Endothelial cell of umbilical vein (primary cell): Measurements from ENCODE around the gene BACH2. TPM values are rescaled to one million over a fixed set of nuclear protein-coding genes. Genes with fewer than 3 reads are reported as not detected.

Source experiments
- BruUV-seq: library from RNA; stranded (reverse); fragments of 400-500 nt; replicated peaks from 2 replicates; lab custom pipeline; 2021; lab: Mats Ljungman, UMichigan
- CTCF ChIA-PET: fragments of 300-600, 350-600 bp; sonication (Branson Sonifier 250); formaldehyde crosslinking; loops from one replicate; lab custom pipeline; 2021; ENCODE audit warnings: antibody characterized with exemption, inconsistent platforms; lab: Charles Lee
- POLR2A ChIA-PET: fragments of 300-600, 350-600 bp; sonication (Branson Sonifier 250); formaldehyde crosslinking; loops from one replicate; lab custom pipeline; 2021; ENCODE audit warnings: antibody characterized with exemption, inconsistent platforms; lab: Charles Lee
- DNase-seq: peaks from one replicate; pipeline ENCODE4 v3.0.0-alpha.2; 2011; ENCODE audit warnings: low read depth, low spot score
- FAIRE-seq: peaks from 2 replicates; lab custom pipeline; 2011; peaks lifted over from hg19 to GRCh38; lab: Jason Lieb, UNC
- H2AFZ ChIP-seq: 2 replicates; pipeline ENCODE4 v1.6.0; 2012; ENCODE audit warnings: low read depth, low read length, control low read depth, inconsistent platforms
- H3K27ac ChIP-seq: 2 replicates; pipeline ENCODE4 v1.5.1; 2011; ENCODE audit warnings: low read depth, mild to moderate bottlenecking, control low read depth, low read length, moderate library complexity; ENCODE audit not compliant: insufficient read depth
- H3K27me3 ChIP-seq, 2 experiments: 2 replicates each; pipeline versions ENCODE4 v1.6.0 to v1.6.1; 2011; ENCODE audit warnings: low read length in 2 of 2, mixed read lengths in 1 of 2; ENCODE audit not compliant: control insufficient read depth in 2 of 2, insufficient read depth in 2 of 2
- H3K36me3 ChIP-seq, 2 experiments: 2 replicates in 1 of 2; 3 replicates in 1 of 2; pipeline ENCODE4 v1.5.1; 2011; ENCODE audit warnings: low read length in 2 of 2, mild to moderate bottlenecking in 1 of 2, moderate library complexity in 1 of 2; ENCODE audit not compliant: control insufficient read depth in 2 of 2, insufficient read depth in 2 of 2; ENCODE audit errors: extremely low read depth in 1 of 2
- H3K4me1 ChIP-seq: 3 replicates; pipeline ENCODE4 v1.5.1; 2011; ENCODE audit warnings: mild to moderate bottlenecking, low read length; ENCODE audit not compliant: control insufficient read depth, insufficient read depth; ENCODE audit errors: extremely low read depth
- H3K4me2 ChIP-seq: 2 replicates; pipeline ENCODE4 v1.6.1; 2011; ENCODE audit warnings: low read length, control low read depth, mixed read lengths; ENCODE audit not compliant: insufficient read depth
- H3K4me3 ChIP-seq, 3 experiments: fragments of 200-600 bp in 1 of 3; sonication (generic), shearing (Covaris generic) in 1 of 3; replicated peaks in 1 of 3; 2 replicates each; pipeline ENCODE4 v1.5.1; 2011 to 2016; ENCODE audit warnings: control low read depth in 3 of 3, low read length in 3 of 3, mild to moderate bottlenecking in 2 of 3, inconsistent platforms in 1 of 3, low read depth in 1 of 3, moderate library complexity in 1 of 3; ENCODE audit not compliant: insufficient read depth in 1 of 3
- H3K79me2 ChIP-seq: 2 replicates; pipeline ENCODE4 v1.6.0; 2012; ENCODE audit warnings: low read length, inconsistent platforms; ENCODE audit not compliant: control insufficient read depth, insufficient read depth
- H3K9ac ChIP-seq: replicated peaks from 2 replicates; pipeline ENCODE3; 2011; ENCODE audit warnings: low read length, control low read depth; ENCODE audit not compliant: insufficient read depth; ENCODE audit errors: extremely low read depth
- H3K9me1 ChIP-seq: replicated peaks from 3 replicates; pipeline ENCODE4 v1.6.0; 2011; ENCODE audit warnings: mild to moderate bottlenecking, low read length; ENCODE audit not compliant: control insufficient read depth, insufficient read depth; ENCODE audit errors: extremely low read depth
- H3K9me3 ChIP-seq: replicated peaks from 2 replicates; pipeline ENCODE4 v1.5.1; 2012; ENCODE audit warnings: low read length, inconsistent platforms; ENCODE audit not compliant: control insufficient read depth, insufficient read depth
- H4K20me1 ChIP-seq: replicated peaks from 2 replicates; pipeline ENCODE3; 2011; ENCODE audit warnings: mild to moderate bottlenecking, low read length; ENCODE audit not compliant: control insufficient read depth, insufficient read depth; ENCODE audit errors: extremely low read depth
- EZH2 ChIP-seq: IDR thresholded peaks from 2 replicates; pipeline ENCODE4 v1.6.1; 2012; ENCODE audit warnings: borderline replicate concordance, low read depth, mild to moderate bottlenecking, moderate library complexity, low read length, inconsistent platforms; ENCODE audit not compliant: severe bottlenecking
- FOS ChIP-seq: IDR thresholded peaks from 2 replicates; pipeline ENCODE4 v1.6.1; 2011; ENCODE audit warnings: mild to moderate bottlenecking, low read length, moderate library complexity, borderline replicate concordance; ENCODE audit not compliant: insufficient read depth
- GATA2 ChIP-seq: IDR thresholded peaks from 2 replicates; pipeline ENCODE4 v1.7.0; 2011; ENCODE audit warnings: low read depth, mild to moderate bottlenecking, moderate library complexity, mixed read lengths, low read length; ENCODE audit not compliant: insufficient read length, insufficient read depth
- JUN ChIP-seq: IDR thresholded peaks from 2 replicates; pipeline ENCODE4 v1.6.1; 2011; ENCODE audit warnings: borderline replicate concordance, low read depth; ENCODE audit not compliant: insufficient read length, insufficient read depth
- MYC ChIP-seq: IDR thresholded peaks from one replicate; pipeline ENCODE4 v1.6.1; 2011; ENCODE audit warnings: mild to moderate bottlenecking, low read depth, low read length
- POLR2A ChIP-seq: IDR thresholded peaks from 2 replicates; pipeline ENCODE4 v1.6.1; 2012; ENCODE audit warnings: low read depth, mild to moderate bottlenecking, control low read depth, low read length
- POLR2AphosphoS5 ChIP-seq: IDR thresholded peaks from 2 replicates; pipeline ENCODE4 v1.6.1; 2012; ENCODE audit warnings: low read depth, mild to moderate bottlenecking, control low read depth, low read length, moderate library complexity; ENCODE audit not compliant: insufficient read depth
- dilution Hi-C: fragments of 300-500 bp; cut with MboI; formaldehyde crosslinking; loops from one replicate; pipeline ENCODE4 v1.15.0; 2019; ENCODE audit warnings: low sequenced_read_pairs; ENCODE audit not compliant: extremely low pct_ligation_motif_present
- intact Hi-C: fragments of 100-400 bp; cut with micrococcal nuclease; formaldehyde crosslinking; loops from one replicate; pipeline ENCODE4 v1.10.0; 2022
- polyA plus RNA-seq, 4 experiments: library from polyadenylated mRNA; depleted of rRNA in 3 of 4; stranded (reverse) in 3 of 4; unstranded in 1 of 4; fragments of >200 nt; gene quantifications; 2 replicates each; pipeline versions ENCODE4 v1.2.1 to v1.2.3, GENCODE V29; 2011 to 2012; ENCODE audit warnings: missing spikeins in 1 of 4
- total RNA-seq: library from RNA; stranded (reverse); gene quantifications from 2 replicates; pipeline ENCODE4 v1.2.3, GENCODE V29; 2021
- TF ChIP-seq, protein P1 (sequence below), 2 donors: IDR thresholded peaks; 1 replicate in 1 of 2; 2 replicates in 1 of 2; pipeline ENCODE4 v1.5.1; 2011; ENCODE audit warnings: low read length in 2 of 2, mild to moderate bottlenecking in 2 of 2, moderate library complexity in 2 of 2, control low read depth in 1 of 2, inconsistent platforms in 1 of 2, low read depth in 1 of 2; ENCODE audit not compliant: insufficient read depth in 1 of 2; ENCODE audit errors: extremely low read depth in 1 of 2
- TF ChIP-seq, protein P2 (sequence below): IDR thresholded peaks from 2 replicates; pipeline ENCODE4 v1.6.1; 2011; ENCODE audit not compliant: insufficient read depth, insufficient read length

BACH2 gene
- total and polyA plus RNA-seq, 2 donors (not counting 3 experiments of a cell fraction or from before 2014, with no cell fraction given): 1.7 to 5.6 TPM

DNA sequence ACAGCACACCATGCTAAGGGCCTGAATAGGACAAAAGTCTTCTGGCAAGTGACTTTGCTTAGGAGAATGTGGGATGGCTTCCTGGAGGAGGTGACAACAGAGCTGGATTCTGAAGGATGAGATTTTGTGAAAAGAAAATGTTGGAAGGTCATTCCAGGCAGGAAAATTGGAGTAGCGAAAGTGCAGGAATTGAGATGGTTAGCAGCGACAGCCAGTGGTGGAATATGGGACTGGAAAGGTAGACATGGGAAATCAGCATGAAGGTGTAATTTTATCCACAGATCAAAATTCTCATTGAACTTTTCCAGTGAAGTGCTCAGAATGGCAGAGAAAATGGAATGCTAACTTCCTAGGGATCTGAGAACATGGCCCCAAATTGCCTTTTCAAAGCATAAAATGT, 5.7 kb upstream of the BACH2 start:
- CTCF ChIA-PET: no interaction called here
- Histone ChIP-seq H4K20me1 (no peaks in the 10 kb centered on the region), H3K36me3 (no peaks in the 10 kb centered on the region), H3K27ac (no peak overlapping the region), H3K79me2 (no peaks in the 10 kb centered on the region), H2AFZ (no peak overlapping the region), H3K9me1 (no peaks in the 10 kb centered on the region), H3K4me3 (no peak overlapping the region), H3K4me1 (no peaks in the 10 kb centered on the region), H3K9me3 (no peaks in the 10 kb centered on the region), H3K4me2 (no peak overlapping the region), H3K27me3 (peaks cover 18 to 61% of the 10 kb centered on the region in 2 experiments), H3K9ac (no peak overlapping the region)
- POLR2A ChIA-PET: no interaction called here
- TF ChIP-seq, protein P1, sequence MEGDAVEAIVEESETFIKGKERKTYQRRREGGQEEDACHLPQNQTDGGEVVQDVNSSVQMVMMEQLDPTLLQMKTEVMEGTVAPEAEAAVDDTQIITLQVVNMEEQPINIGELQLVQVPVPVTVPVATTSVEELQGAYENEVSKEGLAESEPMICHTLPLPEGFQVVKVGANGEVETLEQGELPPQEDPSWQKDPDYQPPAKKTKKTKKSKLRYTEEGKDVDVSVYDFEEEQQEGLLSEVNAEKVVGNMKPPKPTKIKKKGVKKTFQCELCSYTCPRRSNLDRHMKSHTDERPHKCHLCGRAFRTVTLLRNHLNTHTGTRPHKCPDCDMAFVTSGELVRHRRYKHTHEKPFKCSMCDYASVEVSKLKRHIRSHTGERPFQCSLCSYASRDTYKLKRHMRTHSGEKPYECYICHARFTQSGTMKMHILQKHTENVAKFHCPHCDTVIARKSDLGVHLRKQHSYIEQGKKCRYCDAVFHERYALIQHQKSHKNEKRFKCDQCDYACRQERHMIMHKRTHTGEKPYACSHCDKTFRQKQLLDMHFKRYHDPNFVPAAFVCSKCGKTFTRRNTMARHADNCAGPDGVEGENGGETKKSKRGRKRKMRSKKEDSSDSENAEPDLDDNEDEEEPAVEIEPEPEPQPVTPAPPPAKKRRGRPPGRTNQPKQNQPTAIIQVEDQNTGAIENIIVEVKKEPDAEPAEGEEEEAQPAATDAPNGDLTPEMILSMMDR (IDR thresholded peaks at IDR 0.05; ENCODE audit: extremely low read depth in 1 of 2, insufficient read depth in 1 of 2, low read depth in 1 of 2, low read length in 2 of 2): no peak
- TF ChIP-seq EZH2: no peak
- no peak for TF ChIP-seq POLR2AphosphoS5
- no peak for TF ChIP-seq FOS
- TF ChIP-seq, protein P2, sequence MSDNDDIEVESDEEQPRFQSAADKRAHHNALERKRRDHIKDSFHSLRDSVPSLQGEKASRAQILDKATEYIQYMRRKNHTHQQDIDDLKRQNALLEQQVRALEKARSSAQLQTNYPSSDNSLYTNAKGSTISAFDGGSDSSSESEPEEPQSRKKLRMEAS: no peak
- no peak for TF ChIP-seq JUN
- TF ChIP-seq POLR2A: no peak
- TF ChIP-seq MYC: no peak
- no peak for TF ChIP-seq GATA2
- no TSS peak for BruUV-seq
- DNase-seq (no peak), FAIRE-seq (no peak)
- dilution Hi-C loops (no loop called here), intact Hi-C loops (no loop called here)
